Measurements from ENCODE around the gene SH2D7.

DNA sequence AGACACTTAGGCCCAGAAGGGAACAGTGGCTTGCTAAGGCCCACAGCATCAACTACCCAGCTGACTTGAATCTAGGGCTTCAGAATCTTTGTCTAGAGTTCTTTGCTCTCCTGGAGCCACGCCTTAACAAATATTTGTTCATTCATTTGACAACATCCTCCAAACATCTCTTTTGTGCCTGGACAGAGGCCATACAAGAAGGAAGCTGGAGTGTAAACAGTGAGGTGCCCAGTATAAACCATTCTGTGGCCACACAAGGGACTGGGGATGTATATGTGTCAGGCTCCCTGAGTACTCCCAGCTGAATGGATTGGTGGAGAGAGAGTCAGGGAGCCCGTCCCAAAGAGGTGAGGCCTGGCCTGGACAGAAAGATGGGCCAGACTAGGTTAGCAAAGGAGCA, 35.5 kb downstream of the SH2D7 start:
- TF ChIP-seq, protein P1, sequence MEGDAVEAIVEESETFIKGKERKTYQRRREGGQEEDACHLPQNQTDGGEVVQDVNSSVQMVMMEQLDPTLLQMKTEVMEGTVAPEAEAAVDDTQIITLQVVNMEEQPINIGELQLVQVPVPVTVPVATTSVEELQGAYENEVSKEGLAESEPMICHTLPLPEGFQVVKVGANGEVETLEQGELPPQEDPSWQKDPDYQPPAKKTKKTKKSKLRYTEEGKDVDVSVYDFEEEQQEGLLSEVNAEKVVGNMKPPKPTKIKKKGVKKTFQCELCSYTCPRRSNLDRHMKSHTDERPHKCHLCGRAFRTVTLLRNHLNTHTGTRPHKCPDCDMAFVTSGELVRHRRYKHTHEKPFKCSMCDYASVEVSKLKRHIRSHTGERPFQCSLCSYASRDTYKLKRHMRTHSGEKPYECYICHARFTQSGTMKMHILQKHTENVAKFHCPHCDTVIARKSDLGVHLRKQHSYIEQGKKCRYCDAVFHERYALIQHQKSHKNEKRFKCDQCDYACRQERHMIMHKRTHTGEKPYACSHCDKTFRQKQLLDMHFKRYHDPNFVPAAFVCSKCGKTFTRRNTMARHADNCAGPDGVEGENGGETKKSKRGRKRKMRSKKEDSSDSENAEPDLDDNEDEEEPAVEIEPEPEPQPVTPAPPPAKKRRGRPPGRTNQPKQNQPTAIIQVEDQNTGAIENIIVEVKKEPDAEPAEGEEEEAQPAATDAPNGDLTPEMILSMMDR (IDR thresholded peaks at IDR 0.05), result no peak
- TF ChIP-seq EZH2 (IDR thresholded peaks at IDR 0.05), result no peak

Measured in neural progenitor cell (in vitro differentiated cells).